Measurements from ENCODE around the gene ING1.

DNA sequence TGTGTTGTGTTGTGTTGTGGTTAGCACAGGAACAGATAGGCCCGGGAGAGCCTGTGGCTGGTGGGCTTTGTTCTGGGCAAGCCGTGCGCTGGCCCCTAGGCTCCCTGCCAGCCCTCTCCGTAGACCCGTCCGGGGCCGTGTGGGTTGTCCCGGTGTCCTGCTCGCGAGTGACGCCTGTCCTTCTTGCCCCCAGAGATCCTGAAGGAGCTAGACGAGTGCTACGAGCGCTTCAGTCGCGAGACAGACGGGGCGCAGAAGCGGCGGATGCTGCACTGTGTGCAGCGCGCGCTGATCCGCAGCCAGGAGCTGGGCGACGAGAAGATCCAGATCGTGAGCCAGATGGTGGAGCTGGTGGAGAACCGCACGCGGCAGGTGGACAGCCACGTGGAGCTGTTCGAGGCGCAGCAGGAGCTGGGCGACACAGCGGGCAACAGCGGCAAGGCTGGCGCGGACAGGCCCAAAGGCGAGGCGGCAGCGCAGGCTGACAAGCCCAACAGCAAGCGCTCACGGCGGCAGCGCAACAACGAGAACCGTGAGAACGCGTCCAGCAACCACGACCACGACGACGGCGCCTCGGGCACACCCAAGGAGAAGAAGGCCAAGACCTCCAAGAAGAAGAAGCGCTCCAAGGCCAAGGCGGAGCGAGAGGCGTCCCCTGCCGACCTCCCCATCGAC, 5.7 kb downstream of the ING1 start:
- TF ChIP-seq POLR2A (IDR thresholded peaks at IDR 0.05): no peak
- TF ChIP-seq, protein P1, sequence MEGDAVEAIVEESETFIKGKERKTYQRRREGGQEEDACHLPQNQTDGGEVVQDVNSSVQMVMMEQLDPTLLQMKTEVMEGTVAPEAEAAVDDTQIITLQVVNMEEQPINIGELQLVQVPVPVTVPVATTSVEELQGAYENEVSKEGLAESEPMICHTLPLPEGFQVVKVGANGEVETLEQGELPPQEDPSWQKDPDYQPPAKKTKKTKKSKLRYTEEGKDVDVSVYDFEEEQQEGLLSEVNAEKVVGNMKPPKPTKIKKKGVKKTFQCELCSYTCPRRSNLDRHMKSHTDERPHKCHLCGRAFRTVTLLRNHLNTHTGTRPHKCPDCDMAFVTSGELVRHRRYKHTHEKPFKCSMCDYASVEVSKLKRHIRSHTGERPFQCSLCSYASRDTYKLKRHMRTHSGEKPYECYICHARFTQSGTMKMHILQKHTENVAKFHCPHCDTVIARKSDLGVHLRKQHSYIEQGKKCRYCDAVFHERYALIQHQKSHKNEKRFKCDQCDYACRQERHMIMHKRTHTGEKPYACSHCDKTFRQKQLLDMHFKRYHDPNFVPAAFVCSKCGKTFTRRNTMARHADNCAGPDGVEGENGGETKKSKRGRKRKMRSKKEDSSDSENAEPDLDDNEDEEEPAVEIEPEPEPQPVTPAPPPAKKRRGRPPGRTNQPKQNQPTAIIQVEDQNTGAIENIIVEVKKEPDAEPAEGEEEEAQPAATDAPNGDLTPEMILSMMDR (IDR thresholded peaks at IDR 0.05): no peak
